GM19324 (cell line): Measurements from ENCODE around the gene BCKDHA.
A peak's percentile ranks its signal among the peaks of the same experiment; 100 is the strongest.
"Not testable (repeated sequence)": the region's sequence is repeated elsewhere in the genome, so short reads cannot be mapped to it uniquely, and the experiment has no call there.

ENCODE experiments used
- ATAC-seq: cut with Tn5 transposase; IDR thresholded peaks from one replicate; pipeline ENCODE4 v1.9.1; 2021; ENCODE audit warnings: mild to moderate bottlenecking, moderate library complexity; ENCODE audit not compliant: unreplicated experiment, low FRiP score

BCKDHA gene

DNA sequence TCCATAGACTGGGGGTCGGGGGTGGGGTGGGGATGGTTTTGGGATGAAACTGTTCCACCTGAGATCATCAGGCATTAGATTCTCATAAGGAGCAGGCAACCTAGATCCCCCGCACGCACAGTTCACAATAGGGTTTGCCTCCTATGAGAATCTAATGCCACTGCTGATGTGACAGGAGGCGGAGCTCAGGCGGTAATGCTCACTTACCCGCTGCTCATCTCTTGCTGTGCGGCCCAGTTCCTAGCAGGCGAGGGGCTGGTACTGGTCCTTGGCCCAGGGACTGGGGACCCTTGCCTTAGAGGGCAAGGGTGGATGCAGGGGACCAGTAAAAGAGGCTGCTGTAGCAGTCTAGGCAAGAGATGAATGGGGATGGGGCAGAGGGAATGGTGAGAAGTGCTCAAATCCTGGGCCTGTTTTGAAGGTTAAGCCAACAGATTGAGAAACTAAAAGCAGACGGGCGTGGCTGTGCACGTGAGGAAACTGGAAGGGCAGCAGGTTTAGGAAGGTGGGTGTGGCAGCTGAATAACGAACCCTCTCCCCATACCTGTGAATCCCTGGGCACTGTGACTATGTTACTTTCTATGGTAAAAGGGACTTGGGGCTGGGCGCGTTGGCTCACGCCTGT is 43.8 kb downstream of the BCKDHA start:
- ATAC-seq: no peak

DNA sequence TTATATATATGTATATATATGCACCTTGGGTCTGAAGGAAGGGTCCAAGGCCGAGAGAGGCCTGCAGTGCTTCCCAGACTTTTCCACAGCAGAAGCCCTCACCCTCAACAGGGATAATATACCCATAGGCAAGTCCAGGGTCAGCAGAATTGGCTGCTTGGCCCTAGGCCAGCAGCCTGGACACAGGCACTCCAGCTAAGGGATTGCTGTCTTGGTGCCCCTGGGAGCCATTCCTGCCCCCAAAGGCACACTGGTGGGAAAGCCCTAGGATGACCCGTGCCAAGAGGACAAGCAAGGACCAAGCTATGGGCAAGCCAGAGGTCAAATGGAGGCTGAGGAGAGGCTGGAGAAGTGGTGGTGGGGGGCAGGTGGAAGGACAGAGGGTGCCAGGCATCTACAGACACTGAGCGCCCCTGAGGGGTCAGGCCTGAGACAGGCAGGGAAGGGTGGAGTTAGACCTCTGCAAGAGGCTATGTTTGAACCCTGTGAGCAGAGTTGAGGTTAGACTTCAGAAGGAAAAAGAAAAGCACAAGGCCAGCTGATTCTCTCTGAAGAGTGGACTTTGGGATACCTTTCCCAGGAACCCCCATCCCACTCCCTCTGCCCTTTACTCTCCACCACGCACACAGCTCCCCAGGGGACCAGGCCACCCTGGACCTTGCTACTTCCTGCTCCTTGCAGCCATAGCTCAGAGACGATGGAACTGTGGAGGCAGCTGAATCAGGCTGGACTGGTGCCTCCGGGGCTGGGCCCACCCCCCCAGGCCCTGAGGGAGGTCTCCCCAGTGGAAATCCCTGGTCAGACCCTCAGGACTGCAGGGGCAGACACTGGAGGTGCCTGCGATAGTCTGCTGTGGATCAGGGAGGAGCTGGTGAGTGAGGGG is 45.1 kb downstream of the BCKDHA start, which contains the start of gene ERICH4:
Gene ERICH4 (plus strand): TSS at position 684 of the 883 bp plus-strand sequence. CDS start 14 bp downstream, at position 698.
- ATAC-seq: no peak

- no peak for ATAC-seq
These were observed 46.3 kb downstream of the BCKDHA start for GRCh38 chr19:41443813-41444455.

GRCh38 chr19:41445575-41445974 is 48.0 kb downstream of the BCKDHA start:
- no peak for ATAC-seq

DNA sequence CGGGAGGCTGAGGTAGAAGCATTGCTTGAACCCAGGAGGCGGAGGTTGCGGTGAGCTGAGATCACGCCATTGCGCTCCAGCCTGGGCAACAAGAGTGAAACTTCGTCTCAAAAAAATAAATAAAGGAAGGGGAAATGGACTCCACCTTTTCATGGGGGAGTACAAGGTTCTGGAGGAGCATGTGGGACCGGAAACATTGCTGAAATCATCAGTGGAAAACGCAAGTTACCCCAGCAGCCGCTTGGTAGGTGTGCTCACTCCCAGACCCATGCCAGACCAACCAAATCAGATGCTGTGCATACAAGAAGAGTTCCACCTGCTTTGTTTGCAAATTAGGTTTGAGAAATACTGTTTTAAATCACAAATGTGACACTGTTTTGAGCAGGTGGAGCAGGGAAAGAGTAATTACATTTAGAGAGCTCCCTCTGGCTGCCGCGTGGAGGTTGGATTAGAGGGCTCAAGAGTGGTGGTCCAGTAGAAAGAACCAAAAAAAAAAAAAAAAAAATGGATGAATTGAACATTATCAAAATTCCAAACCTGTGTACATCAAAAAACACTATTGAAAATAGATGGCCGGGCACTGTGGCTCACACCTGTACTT is 50.2 kb downstream of the BCKDHA start:
- ATAC-seq: no peak

DNA sequence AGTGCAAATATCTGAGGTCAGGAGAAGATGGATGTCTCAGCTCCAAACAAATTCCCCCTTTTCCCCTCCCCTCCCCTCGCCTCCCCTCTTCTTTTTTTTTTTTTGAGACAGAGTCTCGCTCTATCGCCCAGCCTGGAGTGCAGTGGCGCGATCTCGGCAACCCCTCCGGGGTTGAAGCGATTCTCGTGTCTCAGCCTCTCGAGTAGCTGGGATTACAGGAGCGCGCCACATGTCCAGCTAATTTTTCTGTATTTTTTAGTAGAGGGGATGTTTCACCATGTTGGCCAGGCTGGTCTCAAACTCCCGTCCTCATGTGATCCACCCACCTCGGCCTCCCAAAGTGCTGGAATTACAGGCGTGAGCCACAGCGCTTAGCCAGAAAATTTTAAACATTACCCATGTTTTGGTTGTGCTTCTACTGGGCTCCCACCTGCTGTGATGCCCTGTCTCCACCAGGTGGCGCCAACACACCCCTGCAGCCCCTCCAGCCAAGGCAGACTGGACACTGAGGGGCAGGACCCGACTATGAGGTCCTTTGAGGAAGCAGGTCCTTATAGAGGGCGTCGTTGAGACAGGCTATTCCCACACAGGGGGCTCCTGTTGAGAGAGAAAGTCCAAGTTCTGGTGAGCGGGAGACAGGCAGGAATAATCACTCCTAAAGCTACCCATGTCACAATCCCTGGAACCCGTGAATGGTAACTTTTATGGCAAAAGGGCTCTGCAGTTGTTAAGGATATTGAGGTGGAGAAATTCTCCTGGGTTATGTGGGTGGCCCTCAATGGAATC is 51.7 kb downstream of the BCKDHA start:
- peak; percentile 61 for ATAC-seq

GRCh38 chr19:41449865-41450178 is 52.2 kb downstream of the BCKDHA start:
- no peak for ATAC-seq

- ATAC-seq: no peak
These were observed 55.1 kb downstream of the BCKDHA start for GRCh38 chr19:41452584-41453275.

DNA sequence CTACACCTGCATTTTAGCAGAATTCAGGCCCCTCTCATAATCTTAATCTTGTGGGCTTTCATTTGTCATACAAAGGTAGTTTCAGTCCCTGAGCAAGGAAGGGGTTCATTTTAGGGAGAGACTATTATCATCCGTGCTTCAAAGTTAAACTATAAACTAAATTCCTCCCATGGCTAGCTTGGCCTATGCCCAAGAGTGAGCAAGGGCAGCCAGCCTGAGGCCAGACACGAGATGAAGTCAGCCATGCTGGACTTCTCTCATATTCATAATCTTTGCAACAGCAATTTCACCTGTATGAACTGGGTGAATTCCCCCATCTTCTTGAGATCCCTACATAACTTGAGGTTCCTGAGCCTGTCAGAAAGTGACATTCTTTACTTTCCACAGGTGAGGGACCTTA is 58.3 kb downstream of the BCKDHA start:
- no peak for ATAC-seq

- ATAC-seq: no peak
These were observed 58.8 kb downstream of the BCKDHA start for GRCh38 chr19:41456342-41456918.

DNA sequence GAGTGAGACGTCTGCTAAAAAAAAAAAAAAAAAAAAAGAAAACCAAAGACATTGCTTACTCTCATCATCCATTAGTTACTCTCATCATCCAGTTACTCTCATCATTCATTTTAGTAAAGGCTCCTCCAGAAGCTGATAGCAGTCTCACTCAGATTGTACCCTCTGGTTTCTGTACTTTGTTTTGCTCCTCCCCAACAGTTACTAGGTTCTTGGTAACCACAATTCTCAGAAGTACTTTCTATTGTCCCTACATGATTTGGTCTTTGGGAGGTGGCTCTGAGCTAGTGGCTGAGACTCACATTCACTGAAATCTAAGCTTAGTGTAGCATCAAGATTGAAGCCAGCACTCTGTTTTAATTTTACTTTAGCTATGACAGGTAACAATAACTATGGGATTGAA is 59.6 kb downstream of the BCKDHA start:
- ATAC-seq: peak; percentile 74

GRCh38 chr19:41462497-41462896 is 64.9 kb downstream of the BCKDHA start:
- no peak for ATAC-seq

GRCh38 chr19:41463257-41464256 is 65.9 kb downstream of the BCKDHA start:
- not testable (repeated sequence) for ATAC-seq
